MM.1S (cell line): ENCODE results near the gene DRAM2.

Source experiments
- CTCF ChIP-seq: fragments of 300-600 bp; sonication (generic); IDR thresholded peaks from 2 replicates; pipeline ENCODE4 v1.5.1; 2016; ENCODE audit warnings: antibody characterized with exemption, low read length, mixed read lengths
- EZH2 ChIP-seq: fragments of 300-600 bp; sonication (generic); optimal IDR thresholded peaks from 2 replicates; pipeline ENCODE3; 2017; ENCODE audit warnings: low read depth, mild to moderate bottlenecking, antibody characterized with exemption, low read length, mixed read lengths
- EZH2phosphoT487 ChIP-seq: fragments of 300-600 bp; sonication (generic); IDR thresholded peaks from 2 replicates; pipeline ENCODE4 v1.6.1; 2018; ENCODE audit warnings: antibody characterized with exemption, low read length

- TF ChIP-seq CTCF (no peak), EZH2 (no peak), EZH2phosphoT487 (no peak)
Measured at GRCh38 chr1:111174070-111174469, 34.2 kb upstream of the DRAM2 start.
